OCI-LY7 (cell line): Measurements from ENCODE around the gene EME1. TPM values are rescaled to one million over a fixed set of nuclear protein-coding genes. Genes with fewer than 3 reads are reported as not detected.
"Not testable (repeated sequence)": the region's sequence is repeated elsewhere in the genome, so short reads cannot be mapped to it uniquely, and the experiment has no call there.

Source experiments
- BruUV-seq: library from RNA; stranded (reverse); fragments of 400-500 nt; replicated peaks from 2 replicates; lab custom pipeline; 2021; lab: Mats Ljungman, UMichigan
- CTCF ChIA-PET: fragments of 300-600 bp; sonication (Branson Sonifier 250); formaldehyde crosslinking; loops from one replicate; lab custom pipeline; 2022; ENCODE audit warnings: antibody characterized with exemption; ENCODE audit not compliant: unreplicated experiment; lab: Charles Lee
- POLR2A ChIA-PET: fragments of 300-600 bp; sonication (Branson Sonifier 250); formaldehyde crosslinking; loops from one replicate; lab custom pipeline; 2022; ENCODE audit warnings: antibody characterized with exemption; lab: Charles Lee
- DNase-seq: peaks from one replicate; pipeline ENCODE4 v3.0.0-alpha.2; 2015; ENCODE audit warnings: low spot score
- H2AFZ ChIP-seq: fragments of 200-600 bp; sonication (generic), shearing (Covaris generic); 2 replicates; pipeline ENCODE4 v1.6.1; 2014; ENCODE audit warnings: mild to moderate bottlenecking, antibody characterized with exemption, low read length, moderate library complexity
- H3K27ac ChIP-seq: fragments of 200-600 bp; sonication (generic); 2 replicates; pipeline ENCODE4 v1.5.1; 2014; ENCODE audit warnings: mixed run types, low read depth, mild to moderate bottlenecking, moderate library complexity, low read length, inconsistent platforms; ENCODE audit not compliant: poor library complexity, severe bottlenecking
- H3K36me3 ChIP-seq: fragments of 200-600 bp; sonication (generic); 2 replicates; pipeline ENCODE4 v1.6.1; 2014; ENCODE audit warnings: mild to moderate bottlenecking, antibody characterized with exemption, low read length, moderate library complexity, mixed read lengths; ENCODE audit not compliant: insufficient read depth
- H3K4me1 ChIP-seq: fragments of 200-600 bp; sonication (generic); 2 replicates; pipeline ENCODE4 v1.5.1; 2014; ENCODE audit warnings: mild to moderate bottlenecking, low read length; ENCODE audit not compliant: insufficient read depth, poor library complexity, severe bottlenecking
- H3K4me2 ChIP-seq: fragments of 200-600 bp; sonication (generic); 2 replicates; pipeline ENCODE4 v1.6.1; 2014; ENCODE audit warnings: mild to moderate bottlenecking, low read length
- H3K4me3 ChIP-seq: fragments of 200-600 bp; sonication (generic); 2 replicates; pipeline ENCODE4 v1.5.1; 2014; ENCODE audit warnings: mild to moderate bottlenecking, low read depth, low read length; ENCODE audit not compliant: poor library complexity, severe bottlenecking
- H3K79me2 ChIP-seq: fragments of 200-600 bp; sonication (generic); 2 replicates; pipeline ENCODE4 v1.6.1; 2016; ENCODE audit warnings: low read depth, mild to moderate bottlenecking, low read length, moderate library complexity, mixed read lengths; ENCODE audit not compliant: insufficient read depth
- H3K9me2 ChIP-seq: fragments of 200-600 bp; sonication (generic); 2 replicates; pipeline ENCODE4 v1.6.1; 2016; ENCODE audit warnings: mild to moderate bottlenecking, low read length, mixed read lengths; ENCODE audit not compliant: insufficient read depth
- H3K9me3 ChIP-seq: fragments of 200-600 bp; sonication (generic); 2 replicates; pipeline ENCODE4 v1.6.1; 2014; ENCODE audit warnings: mild to moderate bottlenecking, mixed run types, low read length, mixed read lengths
- H4K20me1 ChIP-seq: fragments of 200-600 bp; sonication (generic); 2 replicates; pipeline ENCODE4 v1.6.1; 2014; ENCODE audit warnings: mild to moderate bottlenecking, antibody characterized with exemption, low read length, moderate library complexity, mixed read lengths; ENCODE audit not compliant: insufficient read depth
- CTCF ChIP-seq: fragments of 200-600 bp; sonication (generic); conservative IDR thresholded peaks from 2 replicates; pipeline ENCODE4 v1.5.1; 2014; ENCODE audit warnings: mild to moderate bottlenecking, antibody characterized with exemption, low read length, moderate library complexity, mixed read lengths
- EZH2phosphoT487 ChIP-seq: fragments of 200-600 bp; sonication (generic); IDR thresholded peaks from 2 replicates; pipeline ENCODE4 v1.6.1; 2018; ENCODE audit warnings: low read depth, borderline replicate concordance, mild to moderate bottlenecking, mixed run types, antibody characterized with exemption, low read length, moderate library complexity, mixed read lengths
- intact Hi-C: fragments of 100-400 bp; cut with micrococcal nuclease; formaldehyde crosslinking; loops from one replicate; pipeline ENCODE4 v1.10.0; 2022; ENCODE audit not compliant: unreplicated experiment
- total RNA-seq, 2 experiments: library from RNA; depleted of rRNA in 1 of 2; stranded (reverse); fragments of >200 nt in 1 of 2; shearing (Covaris generic) in 1 of 2; gene quantifications; 2 replicates each; pipeline ENCODE4 v1.2.3, GENCODE V29; 2014 to 2022

EME1 gene
- total RNA-seq, 2 experiments from 2014 or later: 25.2 to 34.2 TPM

GRCh38 chr17:50331085-50331791 lies 41.8 kb upstream of the EME1 start:
- no peak overlapping the region for H3K4me3 ChIP-seq
- no peaks in the 10 kb centered on the region for H3K79me2 ChIP-seq
- POLR2A ChIA-PET: no interaction called here
- no TSS peak for BruUV-seq
- H3K4me1 ChIP-seq: peaks cover 5% of the 10 kb centered on the region
- intact Hi-C loops: no loop called here
- CTCF ChIA-PET: no interaction called here
- no peaks in the 10 kb centered on the region for H3K9me3 ChIP-seq
- H3K27ac ChIP-seq: no peak overlapping the region
- no peak for DNase-seq
- H3K9me2 ChIP-seq: no peaks in the 10 kb centered on the region
- no peak for TF ChIP-seq CTCF
- H2AFZ ChIP-seq: no peak overlapping the region
- no peaks in the 10 kb centered on the region for H3K36me3 ChIP-seq
- no peaks in the 10 kb centered on the region for H4K20me1 ChIP-seq
- no peak overlapping the region for H3K4me2 ChIP-seq

DNA sequence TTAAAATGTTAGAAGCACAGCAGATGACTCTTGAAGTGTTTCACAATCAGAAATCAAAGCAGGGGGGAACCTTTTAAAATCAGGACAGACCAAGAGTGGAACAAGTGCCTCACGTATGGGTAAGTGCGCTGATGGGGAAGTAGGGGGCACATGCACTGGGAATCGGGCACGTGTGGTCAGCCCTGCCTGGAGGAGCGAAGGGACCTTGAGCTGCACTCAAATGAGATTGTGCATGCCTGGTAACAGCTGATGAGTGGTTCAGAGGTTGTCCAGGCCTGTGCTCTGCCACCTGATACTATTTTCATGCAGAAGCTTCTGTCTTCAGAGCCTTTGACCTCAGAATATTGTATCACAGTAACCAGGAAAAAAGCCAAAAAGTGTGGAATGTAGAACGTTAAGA lies 40.8 kb upstream of the EME1 start:
- TF ChIP-seq CTCF (no peak), EZH2phosphoT487 (no peak)
- no peaks in the 10 kb centered on the region for H3K36me3 ChIP-seq
- peaks cover 5% of the 10 kb centered on the region for H3K4me1 ChIP-seq
- no peaks in the 10 kb centered on the region for H3K9me2 ChIP-seq
- BruUV-seq: no TSS peak
- ChIA-PET CTCF (interaction anchor here (0.5 kb wide), 1 partner anchor 70 kb away, joined by 6 read pairs; no protein-coding TSS in a partner anchor), POLR2A (interaction anchor here (0.7 kb wide), 1 partner anchor 61 kb away, joined by 3 read pairs; no protein-coding TSS in a partner anchor)
- H3K79me2 ChIP-seq: no peaks in the 10 kb centered on the region
- no peaks in the 10 kb centered on the region for H3K9me3 ChIP-seq
- intact Hi-C loops: no loop called here
- no peak overlapping the region for H3K27ac ChIP-seq
- no peak overlapping the region for H3K4me3 ChIP-seq
- no peak overlapping the region for H3K4me2 ChIP-seq
- no peak overlapping the region for H2AFZ ChIP-seq
- no peaks in the 10 kb centered on the region for H4K20me1 ChIP-seq
- no peak for DNase-seq

GRCh38 chr17:50333291-50334057 lies 39.6 kb upstream of the EME1 start:
- 0 out of 2 replicates have a peak, but pooled peaks have one; percentile 13 for TF ChIP-seq CTCF

More at GRCh38 chr17:50333291-50334057, 39.6 kb upstream of the EME1 start:
- H3K36me3 ChIP-seq, H3K9me2 ChIP-seq, intact Hi-C loops, H2AFZ ChIP-seq, POLR2A ChIA-PET, H3K79me2 ChIP-seq, H3K27ac ChIP-seq, H3K9me3 ChIP-seq, H3K4me3 ChIP-seq, CTCF ChIA-PET, BruUV-seq, H3K4me1 ChIP-seq, H3K4me2 ChIP-seq, H4K20me1 ChIP-seq, DNase-seq: not testable (repeated sequence)
